ENCODE results near the gene LANCL3. TPM values are rescaled to one million over a fixed set of nuclear protein-coding genes. Genes with fewer than 3 reads are reported as not detected.

Gene LANCL3
- total RNA-seq, 1 experiment from 2014 or later, result 0.26 TPM

- Histone ChIP-seq H3K27ac (ENCODE audit: low read length) (no peak overlapping the region), H3K27me3 (ENCODE audit: low read length) (no peaks in the 10 kb centered on the region), H3K4me3 (ENCODE audit: low read length) (no peak overlapping the region), H3K36me3 (ENCODE audit: low read depth, low read length) (no peaks in the 10 kb centered on the region), H3F3A (ENCODE audit: low read length, unreplicated experiment) (no peaks in the 10 kb centered on the region), H3K9me2 (replicated peaks; ENCODE audit: low read length) (no peaks in the 10 kb centered on the region), H3K9ac (ENCODE audit: low read length) (no peak overlapping the region), H3K4me1 (ENCODE audit: insufficient read depth, low read length) (peaks cover 13% of the 10 kb centered on the region), H3K79me2 (ENCODE audit: low read length) (no peaks in the 10 kb centered on the region), H3K9me3 (ENCODE audit: low read length) (no peaks in the 10 kb centered on the region), H4K20me1 (ENCODE audit: low read length) (no peaks in the 10 kb centered on the region), H3K4me2 (ENCODE audit: low read length) (no peak overlapping the region), H2AFZ (ENCODE audit: low read length) (no peak overlapping the region)
- ATAC-seq (no peak), DNase-seq (no peak)
- no peak for TF ChIP-seq EZH2 (IDR thresholded peaks at IDR 0.05; ENCODE audit: low read length, unreplicated experiment)
- TF ChIP-seq CTCF (conservative IDR thresholded peaks at IDR 0.05; ENCODE audit: low read depth, low read length), result no peak
- no peak for TF ChIP-seq EZH2phosphoT487 (IDR thresholded peaks at IDR 0.05; ENCODE audit: borderline replicate concordance, low read length)
- BruUV-seq (replicated peaks), result no TSS peak
- ChIA-PET CTCF (no interaction called here), POLR2A (ENCODE audit: unreplicated experiment) (no interaction called here)
- intact Hi-C loops (cut with micrococcal nuclease), result loop anchor here (5.0 to 10.0 kb wide), 3 partner anchors 50 to 148 kb away; partner anchors contain the start of gene LANCL3
Observed at GRCh38 chrX:37676811-37677210, 105.3 kb downstream of the LANCL3 start.

- no peak overlapping the region; the same call in 1 of the 2 replicates for H3K4me2 ChIP-seq (ENCODE audit: low read length)
- no peaks in the 10 kb centered on the region for H3K36me3 ChIP-seq (ENCODE audit: low read depth, low read length)
- no peaks in the 10 kb centered on the region for H3F3A ChIP-seq (ENCODE audit: low read length, unreplicated experiment)
- no peaks in the 10 kb centered on the region for H3K9me2 ChIP-seq (replicated peaks; ENCODE audit: low read length)
- no peak overlapping the region for H3K9ac ChIP-seq (ENCODE audit: low read length)
- H3K27ac ChIP-seq (ENCODE audit: low read length), result no peak overlapping the region
- CTCF ChIA-PET, result no interaction called here
- peak; percentile 56 for ATAC-seq
- POLR2A ChIA-PET (ENCODE audit: unreplicated experiment), result no interaction called here
- H3K79me2 ChIP-seq (ENCODE audit: low read length), result no peaks in the 10 kb centered on the region
- intact Hi-C loops (cut with micrococcal nuclease), result loop anchor here (5.0 to 10.0 kb wide), 3 partner anchors 50 to 148 kb away; partner anchors contain the start of gene LANCL3
- H2AFZ ChIP-seq (ENCODE audit: low read length), result no peak overlapping the region
- no TSS peak for BruUV-seq (replicated peaks)
- no peaks in the 10 kb centered on the region for H3K9me3 ChIP-seq (ENCODE audit: low read length)
- peak; percentile 38 for DNase-seq
- H3K4me1 ChIP-seq (ENCODE audit: insufficient read depth, low read length), result peaks cover 13% of the 10 kb centered on the region
- H3K27me3 ChIP-seq (ENCODE audit: low read length), result no peaks in the 10 kb centered on the region
- no peak for TF ChIP-seq CTCF (conservative IDR thresholded peaks at IDR 0.05; ENCODE audit: low read depth, low read length)
- TF ChIP-seq EZH2phosphoT487 (IDR thresholded peaks at IDR 0.05; ENCODE audit: borderline replicate concordance, low read length), result no peak
- TF ChIP-seq EZH2 (IDR thresholded peaks at IDR 0.05; ENCODE audit: low read length, unreplicated experiment), result no peak
- no peak overlapping the region for H3K4me3 ChIP-seq (ENCODE audit: low read length)
- H4K20me1 ChIP-seq (ENCODE audit: low read length), result no peaks in the 10 kb centered on the region
Observed at GRCh38 chrX:37677243-37677642, 105.8 kb downstream of the LANCL3 start.

GRCh38 chrX:37677765-37678164 is 106.3 kb downstream of the LANCL3 start:
- ChIA-PET CTCF (no interaction called here), POLR2A (ENCODE audit: unreplicated experiment) (no interaction called here)
- no peak overlapping the region for H3K4me3 ChIP-seq (ENCODE audit: low read length)
- no TSS peak for BruUV-seq (replicated peaks)
- H3K27me3 ChIP-seq (ENCODE audit: low read length), result no peaks in the 10 kb centered on the region
- H4K20me1 ChIP-seq (ENCODE audit: low read length), result no peaks in the 10 kb centered on the region
- H3K9me3 ChIP-seq (ENCODE audit: low read length), result no peaks in the 10 kb centered on the region
- no peak for DNase-seq
- no peaks in the 10 kb centered on the region for H3K9me2 ChIP-seq (replicated peaks; ENCODE audit: low read length)
- no peak for ATAC-seq
- H3K9ac ChIP-seq (ENCODE audit: low read length), result no peak overlapping the region
- no peak overlapping the region for H3K4me2 ChIP-seq (ENCODE audit: low read length)
- H2AFZ ChIP-seq (ENCODE audit: low read length), result no peak overlapping the region
- TF ChIP-seq CTCF (conservative IDR thresholded peaks at IDR 0.05; ENCODE audit: low read depth, low read length), result no peak
- no peak for TF ChIP-seq EZH2 (IDR thresholded peaks at IDR 0.05; ENCODE audit: low read length, unreplicated experiment)
- TF ChIP-seq EZH2phosphoT487 (IDR thresholded peaks at IDR 0.05; ENCODE audit: borderline replicate concordance, low read length), result no peak
- no peaks in the 10 kb centered on the region for H3K79me2 ChIP-seq (ENCODE audit: low read length)
- no peaks in the 10 kb centered on the region for H3K36me3 ChIP-seq (ENCODE audit: low read depth, low read length)
- peaks cover 13% of the 10 kb centered on the region for H3K4me1 ChIP-seq (ENCODE audit: insufficient read depth, low read length)
- H3F3A ChIP-seq (ENCODE audit: low read length, unreplicated experiment), result no peaks in the 10 kb centered on the region
- intact Hi-C loops (cut with micrococcal nuclease), result loop anchor here (5.0 to 10.0 kb wide), 3 partner anchors 50 to 147 kb away; partner anchors contain the start of gene LANCL3
- H3K27ac ChIP-seq (ENCODE audit: low read length), result no peak overlapping the region

Measured in PC-3 (cell line).